ENCODE results near the gene MED13L.

Gene MED13L

GRCh38 chr12:116278279-116278626, 760 bp upstream of the MED13L start:
- no peak for DNase-seq (ENCODE audit: low read depth)
- no peak for TF ChIP-seq CTCF (IDR thresholded peaks at IDR 0.05; ENCODE audit: low read depth, low read length, missing control alignments)
- H3K4me3 ChIP-seq (ENCODE audit: low read depth, low read length) = peak overlapping the region; percentile 44

- no peak for DNase-seq (ENCODE audit: low read depth)
- no peak for TF ChIP-seq CTCF (IDR thresholded peaks at IDR 0.05; ENCODE audit: low read depth, low read length, missing control alignments)
- H3K4me3 ChIP-seq (ENCODE audit: low read depth, low read length) = peak overlapping the region; percentile 66
These were observed 634 bp downstream of the MED13L start for GRCh38 chr12:116276652-116277466.

GRCh38 chr12:116274551-116275375, 2.7 kb downstream of the MED13L start:
- no peak for DNase-seq (ENCODE audit: low read depth)
- no peak overlapping the region for H3K4me3 ChIP-seq (ENCODE audit: low read depth, low read length)
- TF ChIP-seq CTCF (IDR thresholded peaks at IDR 0.05; ENCODE audit: low read depth, low read length, missing control alignments) = no peak

GRCh38 chr12:116273813-116274550, 3.5 kb downstream of the MED13L start:
- no peak for TF ChIP-seq CTCF (IDR thresholded peaks at IDR 0.05; ENCODE audit: low read depth, low read length, missing control alignments)
- DNase-seq (ENCODE audit: low read depth) = no peak
- H3K4me3 ChIP-seq (ENCODE audit: low read depth, low read length) = no peak overlapping the region

GRCh38 chr12:116267948-116268347, 9.5 kb downstream of the MED13L start:
- no peak for TF ChIP-seq CTCF (IDR thresholded peaks at IDR 0.05; ENCODE audit: low read depth, low read length, missing control alignments)
- DNase-seq (ENCODE audit: low read depth) = no peak
- H3K4me3 ChIP-seq (ENCODE audit: low read depth, low read length) = no peak overlapping the region

- no peak for TF ChIP-seq CTCF (IDR thresholded peaks at IDR 0.05; ENCODE audit: low read depth, low read length, missing control alignments)
- H3K4me3 ChIP-seq (ENCODE audit: low read depth, low read length) = no peak overlapping the region
- DNase-seq (ENCODE audit: low read depth) = no peak
These were observed 10.7 kb downstream of the MED13L start for GRCh38 chr12:116266631-116267349.

Measured in GM12864 (cell line).